Measurements from ENCODE around the gene CUEDC1.

CUEDC1 gene

DNA sequence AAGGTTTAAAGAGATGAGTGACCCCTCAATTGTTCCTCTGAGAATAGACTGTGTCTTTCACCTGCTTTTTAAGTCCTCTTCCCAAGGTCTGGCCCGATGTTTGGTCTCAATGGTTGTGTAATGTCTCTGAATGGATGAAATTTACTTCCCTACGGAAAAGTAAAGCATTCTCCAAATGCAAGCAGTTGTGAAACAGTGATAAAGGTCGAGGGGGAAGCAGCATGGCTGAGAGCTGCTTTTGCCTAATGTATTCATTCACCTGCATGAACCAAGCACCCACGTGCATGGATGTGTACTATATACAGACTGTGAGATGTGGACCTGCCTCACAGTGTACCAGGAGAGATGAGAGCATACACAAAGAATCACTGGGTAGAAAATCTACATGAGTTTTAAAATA lies 116.8 kb downstream of the CUEDC1 start:
- TF ChIP-seq, protein P1, sequence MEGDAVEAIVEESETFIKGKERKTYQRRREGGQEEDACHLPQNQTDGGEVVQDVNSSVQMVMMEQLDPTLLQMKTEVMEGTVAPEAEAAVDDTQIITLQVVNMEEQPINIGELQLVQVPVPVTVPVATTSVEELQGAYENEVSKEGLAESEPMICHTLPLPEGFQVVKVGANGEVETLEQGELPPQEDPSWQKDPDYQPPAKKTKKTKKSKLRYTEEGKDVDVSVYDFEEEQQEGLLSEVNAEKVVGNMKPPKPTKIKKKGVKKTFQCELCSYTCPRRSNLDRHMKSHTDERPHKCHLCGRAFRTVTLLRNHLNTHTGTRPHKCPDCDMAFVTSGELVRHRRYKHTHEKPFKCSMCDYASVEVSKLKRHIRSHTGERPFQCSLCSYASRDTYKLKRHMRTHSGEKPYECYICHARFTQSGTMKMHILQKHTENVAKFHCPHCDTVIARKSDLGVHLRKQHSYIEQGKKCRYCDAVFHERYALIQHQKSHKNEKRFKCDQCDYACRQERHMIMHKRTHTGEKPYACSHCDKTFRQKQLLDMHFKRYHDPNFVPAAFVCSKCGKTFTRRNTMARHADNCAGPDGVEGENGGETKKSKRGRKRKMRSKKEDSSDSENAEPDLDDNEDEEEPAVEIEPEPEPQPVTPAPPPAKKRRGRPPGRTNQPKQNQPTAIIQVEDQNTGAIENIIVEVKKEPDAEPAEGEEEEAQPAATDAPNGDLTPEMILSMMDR (IDR thresholded peaks at IDR 0.05; ENCODE audit: control insufficient read depth, insufficient read depth, low read depth, low read length, missing control alignments): no peak
- DNase-seq (ENCODE audit: low read depth): no peak
- no peak overlapping the region for H3K4me3 ChIP-seq (ENCODE audit: control insufficient read depth, low read depth, low read length)

DNA sequence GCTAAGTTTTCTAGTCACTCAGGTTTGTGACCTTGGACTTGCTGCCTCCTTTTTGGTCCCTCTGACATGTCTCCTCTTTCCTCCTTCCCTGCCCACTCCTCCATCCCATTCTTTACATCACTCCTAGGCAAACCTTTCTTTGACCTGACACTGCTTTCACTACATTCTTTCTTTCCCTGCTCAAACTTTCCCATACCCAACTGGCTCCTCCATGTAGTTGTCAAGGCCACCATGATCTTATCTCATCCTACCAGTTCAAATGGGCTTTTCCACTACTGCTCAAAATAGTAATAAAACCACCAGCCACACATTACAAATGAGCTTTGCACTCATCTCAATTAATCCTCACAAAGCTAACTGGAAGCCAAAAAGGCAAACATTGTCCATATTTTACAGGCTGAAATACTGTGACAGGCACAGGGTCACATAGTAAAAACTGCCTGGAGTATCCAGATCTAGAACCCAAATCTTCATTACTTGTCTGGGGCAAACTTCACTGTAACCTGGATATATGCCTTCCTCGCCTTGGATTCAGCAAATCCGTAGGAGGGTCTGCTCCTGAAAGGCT lies 119.8 kb downstream of the CUEDC1 start:
- H3K4me3 ChIP-seq (ENCODE audit: control insufficient read depth, low read depth, low read length): no peak overlapping the region
- DNase-seq (ENCODE audit: low read depth): no peak
- TF ChIP-seq, protein P1 (IDR thresholded peaks at IDR 0.05; ENCODE audit: control insufficient read depth, insufficient read depth, low read depth, low read length, missing control alignments): no peak

DNA sequence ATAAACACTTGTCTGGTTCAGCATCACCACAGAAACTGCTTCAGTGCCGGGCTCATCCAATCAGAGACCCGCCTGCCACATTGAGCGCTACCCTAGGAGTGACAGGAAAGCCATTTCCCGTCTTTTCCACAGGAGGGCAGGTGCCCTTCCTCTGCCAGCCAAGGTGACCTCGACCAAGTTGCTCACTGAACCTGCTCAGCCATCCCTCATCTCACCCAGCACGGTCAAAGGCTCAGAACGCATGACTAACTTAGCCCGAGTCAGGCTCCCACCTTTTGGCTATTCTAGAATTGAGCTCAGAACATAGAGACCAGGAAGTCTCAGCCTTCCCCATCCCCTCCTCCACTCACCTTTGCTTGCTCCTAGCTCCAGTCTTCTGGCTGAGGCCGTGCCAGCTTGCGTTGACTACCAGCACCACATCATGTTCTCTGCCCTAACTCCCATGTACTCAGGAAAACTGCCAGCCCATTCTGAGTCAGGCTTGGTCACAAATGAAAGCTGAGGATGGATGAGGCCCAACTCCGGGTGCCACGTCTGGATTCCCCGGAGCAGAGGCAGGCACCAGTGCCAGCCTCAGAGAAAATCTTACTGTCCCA lies 121.0 kb downstream of the CUEDC1 start:
- TF ChIP-seq, protein P1 (IDR thresholded peaks at IDR 0.05; ENCODE audit: control insufficient read depth, insufficient read depth, low read depth, low read length, missing control alignments): peak; percentile 7
- H3K4me3 ChIP-seq (ENCODE audit: control insufficient read depth, low read depth, low read length): no peak overlapping the region
- no peak for DNase-seq (ENCODE audit: low read depth)

DNA sequence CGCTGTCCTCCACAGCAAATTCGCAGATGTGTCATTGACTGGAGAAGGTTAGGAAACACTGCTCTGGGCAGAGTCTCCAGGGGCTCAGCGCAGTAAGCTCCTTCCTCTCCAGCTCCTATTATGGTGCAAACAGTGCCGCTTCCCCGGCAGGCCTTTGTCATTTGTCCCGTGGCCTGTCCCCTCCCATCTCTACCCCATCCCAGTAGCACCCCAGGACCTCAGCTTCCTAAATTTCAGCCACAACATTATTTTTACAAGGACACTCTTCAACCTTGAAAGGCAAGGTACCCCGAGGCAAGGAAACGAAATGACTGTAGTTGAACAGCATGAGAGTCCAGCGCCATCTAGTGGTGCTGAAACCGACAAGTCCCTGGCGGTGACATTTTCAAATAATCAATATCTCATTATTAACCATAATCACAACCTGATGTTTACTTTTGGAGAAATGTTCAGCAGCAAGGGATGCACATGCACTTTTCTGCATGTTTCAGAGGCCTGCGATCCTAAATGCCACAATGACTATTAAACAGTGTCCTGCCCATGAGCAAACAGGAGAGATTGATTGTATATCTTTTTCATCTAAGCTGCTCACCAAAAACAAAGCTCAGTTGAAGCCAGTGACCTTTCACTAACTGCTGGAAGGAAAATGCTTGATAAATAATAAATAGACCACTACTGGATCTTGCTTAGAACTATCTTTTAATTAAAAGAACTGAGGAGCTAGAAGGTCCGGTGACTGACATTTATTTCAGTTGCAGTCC lies 121.9 kb downstream of the CUEDC1 start:
- TF ChIP-seq, protein P1 (IDR thresholded peaks at IDR 0.05; ENCODE audit: control insufficient read depth, insufficient read depth, low read depth, low read length, missing control alignments): peak; percentile 89
- H3K4me3 ChIP-seq (ENCODE audit: control insufficient read depth, low read depth, low read length): peak overlapping the region; percentile 46
- DNase-seq (ENCODE audit: low read depth): no peak

DNA sequence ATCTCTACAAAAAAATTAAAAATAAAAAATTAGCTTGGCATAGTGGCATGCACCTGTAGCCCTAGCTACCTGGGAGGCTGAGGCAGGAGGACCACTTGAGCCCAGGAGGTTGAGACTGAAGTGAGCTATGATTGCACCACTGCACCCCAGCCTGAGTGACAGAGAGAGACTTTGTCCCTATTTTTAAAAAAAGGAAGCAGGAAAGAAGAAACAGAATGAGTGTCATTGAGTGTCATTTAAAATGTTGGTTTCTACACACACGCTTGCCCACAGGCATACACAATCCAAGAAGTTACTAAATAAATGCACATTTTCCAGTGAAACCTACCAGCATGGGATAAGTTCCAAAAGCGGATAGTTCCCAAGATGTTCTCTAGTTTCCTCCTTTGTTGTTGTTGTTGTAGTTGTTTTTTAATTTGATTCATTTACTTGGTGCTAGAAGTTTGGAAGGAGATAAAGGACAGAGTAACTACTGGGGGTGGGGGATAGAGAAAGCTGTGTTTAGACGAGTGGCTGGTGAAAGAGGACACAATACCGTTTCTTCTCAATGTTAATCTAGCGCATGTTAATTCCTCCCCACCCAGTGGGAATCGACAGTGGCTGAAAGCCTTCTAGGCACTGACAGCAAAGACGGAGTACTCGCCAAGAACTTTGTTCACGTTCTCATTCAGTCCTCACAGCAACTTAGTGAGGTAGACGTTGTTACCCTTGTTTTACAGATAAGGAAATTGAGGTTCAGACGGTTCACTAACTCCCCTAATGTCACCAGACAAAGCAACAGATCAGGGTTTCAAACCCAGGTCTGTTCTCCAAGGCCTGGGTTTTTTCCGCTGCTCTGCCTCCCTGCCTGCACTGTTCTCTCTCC lies 122.7 kb downstream of the CUEDC1 start:
- DNase-seq (ENCODE audit: low read depth): no peak
- no peak overlapping the region; the same call in 1 of the 2 replicates for H3K4me3 ChIP-seq (ENCODE audit: control insufficient read depth, low read depth, low read length)
- TF ChIP-seq, protein P1 (IDR thresholded peaks at IDR 0.05; ENCODE audit: control insufficient read depth, insufficient read depth, low read depth, low read length, missing control alignments): no peak

DNA sequence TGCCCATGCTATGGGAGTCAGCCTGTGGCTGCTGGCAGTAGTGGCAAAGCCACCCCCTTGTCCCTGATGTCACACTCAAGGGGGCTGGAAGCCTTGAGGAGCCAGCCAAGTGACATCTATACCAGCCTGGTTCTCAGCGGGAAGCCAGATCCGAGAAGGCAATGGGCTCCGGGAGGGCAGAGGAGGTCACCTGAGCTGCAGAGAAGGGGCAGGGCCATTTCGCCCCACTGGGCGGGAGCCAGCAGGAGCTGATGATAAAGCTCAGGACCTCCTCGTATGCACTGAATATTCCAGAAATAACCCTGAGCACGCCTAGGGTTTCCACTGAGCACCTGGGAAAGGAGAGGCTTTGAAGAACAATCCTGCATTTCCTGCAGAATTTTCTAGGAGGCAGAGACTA lies 124.3 kb downstream of the CUEDC1 start:
- TF ChIP-seq, protein P1 (IDR thresholded peaks at IDR 0.05; ENCODE audit: control insufficient read depth, insufficient read depth, low read depth, low read length, missing control alignments): no peak
- H3K4me3 ChIP-seq (ENCODE audit: control insufficient read depth, low read depth, low read length): no peak overlapping the region
- no peak for DNase-seq (ENCODE audit: low read depth)

All from AG09309 (cell line).